ENCODE results near the gene PARP9. TPM values are rescaled to one million over a fixed set of nuclear protein-coding genes. Genes with fewer than 3 reads are reported as not detected.

Gene PARP9
- total and polyA plus RNA-seq, 2 of the 13 experiments (the other 11 are each of a cell fraction or from before 2014, with no cell fraction given): 6.5 to 10.6 TPM

GRCh38 chr3:122514123-122515019 lies 49.7 kb downstream of the PARP9 start, which contains the start of gene KPNA1 (continued):
- peak; percentile 75 for TF ChIP-seq ZNF281 (CRISPR knock-in tag; IDR thresholded peaks at IDR 0.05; ENCODE audit: borderline replicate concordance)
- TF ChIP-seq THAP11 (CRISPR knock-in tag; IDR thresholded peaks at IDR 0.05): peak; percentile 97
- TF ChIP-seq TCF7L2 (IDR thresholded peaks at IDR 0.05; ENCODE audit: low read depth, low read length): no peak
- peak; percentile 90; the same call in 1 of the 2 replicates for TF ChIP-seq ZNF275 (CRISPR knock-in tag; IDR thresholded peaks at IDR 0.05; ENCODE audit: borderline replicate concordance)
- TF ChIP-seq ZFY (CRISPR knock-in tag; IDR thresholded peaks at IDR 0.05): peak; percentile 98
- no peak; the same call in 1 of the 2 replicates for TF ChIP-seq ZNF598 (CRISPR knock-in tag; IDR thresholded peaks at IDR 0.05; ENCODE audit: borderline replicate concordance)
- TF ChIP-seq ZNF800 (CRISPR knock-in tag; IDR thresholded peaks at IDR 0.05): 0 out of 2 replicates have a peak, but pooled peaks have one; percentile 55
- TF ChIP-seq ZNF678 (CRISPR knock-in tag; IDR thresholded peaks at IDR 0.05): no peak
- no peak for TF ChIP-seq HNRNPH1 (optimal IDR thresholded peaks at IDR 0.05; ENCODE audit: low read depth, low read length)
- TF ChIP-seq SCMH1 (CRISPR knock-in tag; IDR thresholded peaks at IDR 0.05; ENCODE audit: borderline replicate concordance): no peak
- TF ChIP-seq, protein P1, sequence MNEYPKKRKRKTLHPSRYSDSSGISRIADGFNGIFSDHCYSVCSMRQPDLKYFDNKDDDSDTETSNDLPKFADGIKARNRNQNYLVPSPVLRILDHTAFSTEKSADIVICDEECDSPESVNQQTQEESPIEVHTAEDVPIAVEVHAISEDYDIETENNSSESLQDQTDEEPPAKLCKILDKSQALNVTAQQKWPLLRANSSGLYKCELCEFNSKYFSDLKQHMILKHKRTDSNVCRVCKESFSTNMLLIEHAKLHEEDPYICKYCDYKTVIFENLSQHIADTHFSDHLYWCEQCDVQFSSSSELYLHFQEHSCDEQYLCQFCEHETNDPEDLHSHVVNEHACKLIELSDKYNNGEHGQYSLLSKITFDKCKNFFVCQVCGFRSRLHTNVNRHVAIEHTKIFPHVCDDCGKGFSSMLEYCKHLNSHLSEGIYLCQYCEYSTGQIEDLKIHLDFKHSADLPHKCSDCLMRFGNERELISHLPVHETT (CRISPR knock-in tag; conservative IDR thresholded peaks at IDR 0.05): peak; percentile 53; the same call in 1 of the 2 replicates
- TF ChIP-seq MYPOP (CRISPR knock-in tag; IDR thresholded peaks at IDR 0.05): peak; percentile 69; the same call in 1 of the 2 replicates
- TF ChIP-seq, protein P2, sequence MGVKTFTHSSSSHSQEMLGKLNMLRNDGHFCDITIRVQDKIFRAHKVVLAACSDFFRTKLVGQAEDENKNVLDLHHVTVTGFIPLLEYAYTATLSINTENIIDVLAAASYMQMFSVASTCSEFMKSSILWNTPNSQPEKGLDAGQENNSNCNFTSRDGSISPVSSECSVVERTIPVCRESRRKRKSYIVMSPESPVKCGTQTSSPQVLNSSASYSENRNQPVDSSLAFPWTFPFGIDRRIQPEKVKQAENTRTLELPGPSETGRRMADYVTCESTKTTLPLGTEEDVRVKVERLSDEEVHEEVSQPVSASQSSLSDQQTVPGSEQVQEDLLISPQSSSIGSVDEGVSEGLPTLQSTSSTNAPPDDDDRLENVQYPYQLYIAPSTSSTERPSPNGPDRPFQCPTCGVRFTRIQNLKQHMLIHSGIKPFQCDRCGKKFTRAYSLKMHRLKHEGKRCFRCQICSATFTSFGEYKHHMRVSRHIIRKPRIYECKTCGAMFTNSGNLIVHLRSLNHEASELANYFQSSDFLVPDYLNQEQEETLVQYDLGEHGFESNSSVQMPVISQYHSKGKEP (CRISPR knock-in tag; IDR thresholded peaks at IDR 0.05): peak; percentile 85
- TF ChIP-seq, protein P3, sequence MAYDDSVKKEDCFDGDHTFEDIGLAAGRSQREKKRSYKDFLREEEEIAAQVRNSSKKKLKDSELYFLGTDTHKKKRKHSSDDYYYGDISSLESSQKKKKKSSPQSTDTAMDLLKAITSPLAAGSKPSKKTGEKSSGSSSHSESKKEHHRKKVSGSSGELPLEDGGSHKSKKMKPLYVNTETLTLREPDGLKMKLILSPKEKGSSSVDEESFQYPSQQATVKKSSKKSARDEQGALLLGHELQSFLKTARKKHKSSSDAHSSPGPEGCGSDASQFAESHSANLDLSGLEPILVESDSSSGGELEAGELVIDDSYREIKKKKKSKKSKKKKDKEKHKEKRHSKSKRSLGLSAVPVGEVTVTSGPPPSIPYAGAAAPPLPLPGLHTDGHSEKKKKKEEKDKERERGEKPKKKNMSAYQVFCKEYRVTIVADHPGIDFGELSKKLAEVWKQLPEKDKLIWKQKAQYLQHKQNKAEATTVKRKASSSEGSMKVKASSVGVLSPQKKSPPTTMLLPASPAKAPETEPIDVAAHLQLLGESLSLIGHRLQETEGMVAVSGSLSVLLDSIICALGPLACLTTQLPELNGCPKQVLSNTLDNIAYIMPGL (CRISPR knock-in tag; IDR thresholded peaks at IDR 0.05; ENCODE audit: borderline replicate concordance in 1 of 2, low read depth in 1 of 2): peak; percentile 73 to 95
